Central memory CD8-positive, alpha-beta T cell (primary cell): Measurements from ENCODE around the gene MED12L.
A peak's percentile ranks its signal among the peaks of the same experiment; 100 is the strongest.

Experiments
- ATAC-seq: fragments of 150-1000 bp; cut with Tn5 transposase; replicated peaks from 2 replicates; pipeline ENCODE4 v1.10.0; 2022; ENCODE audit warnings: mild to moderate bottlenecking, moderate FRiP score, moderate number of reproducible peaks; ENCODE audit not compliant: poor library complexity, severe bottlenecking; ENCODE audit errors: extremely low read depth
- DNase-seq, 2 donors: peaks; one replicate each; pipeline ENCODE4 v3.0.0; 2021; ENCODE audit warnings: low spot score in 2 of 2
- H3K27ac Mint-ChIP-seq: one replicate; pipeline ENCODE4 v1.8.0; 2022; ENCODE audit warnings: low read depth, mild to moderate bottlenecking, moderate library complexity, mixed read lengths
- H3K27me3 Mint-ChIP-seq: one replicate; pipeline ENCODE4 v1.8.0; 2022; ENCODE audit warnings: mixed read lengths
- H3K36me3 Mint-ChIP-seq: one replicate; pipeline ENCODE4 v1.8.0; 2022; ENCODE audit warnings: mild to moderate bottlenecking, moderate library complexity, mixed read lengths; ENCODE audit not compliant: insufficient read depth
- H3K4me1 Mint-ChIP-seq: one replicate; pipeline ENCODE4 v1.8.0; 2022; ENCODE audit warnings: mixed read lengths
- H3K4me3 Mint-ChIP-seq: one replicate; pipeline ENCODE4 v1.8.0; 2022; ENCODE audit warnings: mild to moderate bottlenecking, moderate library complexity, mixed read lengths
- H3K9me3 Mint-ChIP-seq: one replicate; pipeline ENCODE4 v1.8.0; 2022; ENCODE audit warnings: mixed read lengths

MED12L gene

DNA sequence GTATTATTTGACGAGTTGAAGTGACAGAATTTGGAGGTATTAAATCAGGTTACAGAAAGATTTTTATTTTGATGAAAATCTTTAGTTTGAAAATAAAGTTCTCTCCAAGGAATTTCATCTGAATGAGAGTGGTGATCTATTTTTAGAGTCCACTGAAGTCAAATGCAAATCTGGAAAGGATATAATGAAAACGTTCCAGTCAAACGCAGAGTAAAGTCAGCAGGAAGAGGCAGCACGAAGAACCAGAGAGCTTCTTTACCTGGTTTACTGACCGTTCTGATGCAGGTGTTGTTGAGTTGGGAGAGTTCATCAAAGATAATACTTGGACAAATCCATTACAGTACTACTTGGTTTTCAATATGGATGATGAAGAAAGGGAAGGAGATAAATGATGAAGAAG is 184.2 kb downstream of the MED12L start:
- Mint-ChIP-seq H3K27me3 (no peaks in the 10 kb centered on the region), H3K36me3 (no peaks in the 10 kb centered on the region), H3K9me3 (no peaks in the 10 kb centered on the region), H3K27ac (no peak overlapping the region), H3K4me1 (peaks cover 10% of the 10 kb centered on the region), H3K4me3 (no peak overlapping the region)
- ATAC-seq: no peak
- no peak for DNase-seq

DNA sequence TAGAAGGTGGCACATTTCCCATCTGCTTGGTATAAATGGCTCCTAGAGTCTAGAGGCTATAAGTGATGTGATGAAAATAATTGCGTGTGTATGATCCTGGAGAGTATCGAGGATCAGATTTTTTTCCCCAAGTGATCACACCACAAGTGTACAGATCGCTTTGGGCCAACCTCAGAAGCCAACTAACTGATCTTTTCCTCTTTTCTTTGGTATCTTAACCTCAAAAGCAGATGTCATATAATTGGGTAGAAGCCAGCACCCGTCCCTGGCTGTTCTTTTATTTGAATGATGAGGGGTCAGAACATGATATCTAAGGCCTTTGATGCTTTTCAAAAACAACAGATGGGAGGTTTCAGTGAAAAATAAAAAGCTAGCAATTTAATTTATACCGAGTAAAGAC is 189.6 kb downstream of the MED12L start:
- H3K27ac Mint-ChIP-seq: no peak overlapping the region
- no peaks in the 10 kb centered on the region for H3K36me3 Mint-ChIP-seq
- no peaks in the 10 kb centered on the region for H3K27me3 Mint-ChIP-seq
- no peaks in the 10 kb centered on the region for H3K9me3 Mint-ChIP-seq
- no peak overlapping the region for H3K4me3 Mint-ChIP-seq
- ATAC-seq: no peak
- DNase-seq: no peak
- H3K4me1 Mint-ChIP-seq: peaks cover 19% of the 10 kb centered on the region

DNA sequence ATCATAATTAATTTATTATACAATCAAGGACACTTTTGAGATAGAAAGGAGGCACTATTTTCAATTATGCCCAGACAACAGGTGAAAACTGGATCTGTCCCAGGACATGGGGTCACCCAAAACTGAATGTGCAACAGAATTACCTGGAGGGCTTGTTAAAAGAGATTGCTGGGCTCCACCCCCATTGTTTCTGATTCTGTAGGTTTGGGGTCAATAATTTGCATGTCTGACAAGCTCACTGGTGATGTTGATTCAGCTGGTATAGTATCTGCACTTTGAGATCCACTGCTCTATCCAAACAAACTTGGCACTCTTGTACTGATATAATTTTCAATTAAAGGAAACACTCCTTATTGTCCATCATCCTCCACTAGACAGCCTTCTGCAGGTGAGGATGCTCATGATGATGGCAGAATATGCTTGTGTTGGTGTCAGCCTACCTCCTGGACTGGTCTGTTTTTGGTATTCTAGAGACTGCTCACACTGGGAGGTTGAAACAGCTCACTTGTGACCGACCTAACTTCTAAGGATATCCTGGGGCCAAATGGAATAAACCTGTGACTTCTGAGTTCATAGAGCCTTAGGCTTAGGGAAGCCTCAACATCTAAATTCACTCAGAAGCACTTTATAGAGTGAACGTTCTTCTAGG is 190.7 kb downstream of the MED12L start:
- no peak overlapping the region for H3K4me3 Mint-ChIP-seq
- H3K27me3 Mint-ChIP-seq: no peaks in the 10 kb centered on the region
- H3K4me1 Mint-ChIP-seq: peaks cover 19% of the 10 kb centered on the region
- H3K27ac Mint-ChIP-seq: peak overlapping the region; percentile 16
- no peak for ATAC-seq
- no peak for DNase-seq
- no peaks in the 10 kb centered on the region for H3K36me3 Mint-ChIP-seq
- no peaks in the 10 kb centered on the region for H3K9me3 Mint-ChIP-seq

DNA sequence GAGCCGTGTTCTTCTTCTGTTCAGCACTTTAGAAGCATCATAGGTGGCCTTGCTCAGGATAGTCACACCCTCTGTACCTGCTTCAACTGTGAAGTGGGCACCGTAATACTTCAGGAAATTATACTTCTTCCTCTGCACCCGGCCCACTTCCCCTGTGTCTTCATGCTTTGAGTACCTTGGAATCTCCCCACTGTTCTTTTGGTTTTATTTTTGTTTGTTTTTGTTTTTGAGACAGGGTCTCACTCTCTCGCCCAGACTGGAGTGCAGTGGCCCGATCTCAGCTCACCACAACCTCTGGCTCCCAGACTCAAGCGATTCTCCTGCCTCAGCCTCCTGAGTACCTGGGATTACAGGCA is 191.2 kb downstream of the MED12L start:
- Mint-ChIP-seq H3K27me3 (no peaks in the 10 kb centered on the region), H3K27ac (peak overlapping the region; percentile 16), H3K36me3 (no peaks in the 10 kb centered on the region), H3K4me3 (peak overlapping the region; percentile 50), H3K4me1 (peaks cover 19% of the 10 kb centered on the region), H3K9me3 (no peaks in the 10 kb centered on the region)
- DNase-seq: peak in 1 of 2 donors; percentile 14
- ATAC-seq: peak; percentile 75

DNA sequence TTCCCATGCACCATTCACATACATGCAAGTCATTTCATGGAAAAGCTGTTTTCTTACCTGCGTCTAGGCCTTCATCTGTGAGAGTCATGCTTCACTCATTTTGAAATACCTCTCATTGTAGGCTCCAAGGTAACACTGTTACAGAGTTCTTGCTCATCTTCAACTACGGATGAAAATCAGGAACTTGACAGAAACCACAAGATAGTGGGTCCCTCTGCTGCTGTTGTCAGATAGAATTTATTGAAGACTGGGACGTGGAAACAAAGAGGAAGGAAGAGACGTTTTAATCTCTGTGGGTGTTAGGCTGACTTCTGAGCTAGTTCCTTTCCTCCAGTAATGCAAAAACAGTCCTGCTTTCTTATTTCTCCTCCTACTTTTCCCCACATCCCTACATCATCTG is 192.8 kb downstream of the MED12L start, which contains the start of gene P2RY14:
Gene P2RY14 (minus strand): TSS at position 313 of the 400 bp plus-strand sequence. CDS start 64,226 bp downstream, outside the sequence.
- peaks cover 19% of the 10 kb centered on the region for H3K4me1 Mint-ChIP-seq
- DNase-seq: no peak
- no peak within 1 kb of the TSS for H3K4me3 Mint-ChIP-seq
- H3K27ac Mint-ChIP-seq: peak within 1 kb of the TSS; percentile 53
- H3K36me3 Mint-ChIP-seq: no peaks in the 10 kb centered on the region
- H3K9me3 Mint-ChIP-seq: no peaks in the 10 kb centered on the region
- H3K27me3 Mint-ChIP-seq: no peaks in the 10 kb centered on the region
- peak; percentile 41 for ATAC-seq

DNA sequence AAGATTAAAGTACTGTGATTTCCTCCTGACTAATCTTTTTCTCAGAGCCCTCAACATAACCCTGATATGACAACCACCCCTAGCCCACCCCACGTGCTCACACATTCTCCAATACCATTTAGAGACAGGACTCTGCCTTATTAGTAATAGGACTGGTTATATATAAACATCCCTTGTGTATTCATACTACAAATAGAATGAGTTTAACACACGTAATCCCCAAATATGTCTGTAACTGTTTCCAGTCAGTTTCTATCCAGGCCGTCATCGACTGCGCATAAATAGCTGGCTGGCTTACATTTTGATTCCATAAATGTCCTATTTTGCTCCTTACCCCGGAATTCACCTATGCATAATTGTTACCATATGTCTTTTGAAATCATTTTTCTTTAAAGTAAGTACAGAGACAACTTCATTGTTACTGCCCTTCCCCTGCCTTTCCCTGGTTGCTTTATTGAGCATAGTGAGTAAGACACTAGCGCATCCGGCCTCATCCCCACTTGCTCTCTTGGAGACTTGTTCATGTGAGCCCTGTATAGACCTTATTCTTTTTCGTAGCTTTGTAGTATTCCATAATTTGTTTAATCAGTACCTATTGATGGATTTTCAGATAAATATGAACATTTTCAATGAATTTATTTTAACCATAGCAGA is 196.3 kb downstream of the MED12L start:
- Mint-ChIP-seq H3K4me1 (peaks cover 11% of the 10 kb centered on the region), H3K9me3 (no peaks in the 10 kb centered on the region), H3K36me3 (no peaks in the 10 kb centered on the region), H3K27ac (no peak overlapping the region), H3K4me3 (no peak overlapping the region), H3K27me3 (no peaks in the 10 kb centered on the region)
- no peak for DNase-seq
- ATAC-seq: no peak

DNA sequence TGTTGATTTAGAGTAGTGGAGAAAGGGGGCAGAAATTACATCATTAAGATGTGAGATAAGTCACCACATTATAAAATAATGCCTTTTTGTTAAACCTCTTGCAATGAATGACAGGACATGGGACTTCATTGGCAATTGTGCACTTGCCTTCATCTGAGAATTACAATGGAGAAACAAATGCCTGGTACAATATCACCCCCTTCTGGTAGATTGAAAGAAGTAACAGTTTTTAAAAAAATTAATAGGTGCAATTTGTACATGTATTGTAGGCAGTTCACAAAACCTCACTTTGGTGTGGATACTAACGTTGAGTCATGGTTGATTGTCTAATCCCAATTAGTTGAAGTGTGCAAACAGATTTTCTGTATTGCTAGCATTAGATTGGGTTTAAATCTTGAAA is 197.5 kb downstream of the MED12L start:
- no peaks in the 10 kb centered on the region for H3K27me3 Mint-ChIP-seq
- no peaks in the 10 kb centered on the region for H3K36me3 Mint-ChIP-seq
- peaks cover 9% of the 10 kb centered on the region for H3K4me1 Mint-ChIP-seq
- H3K4me3 Mint-ChIP-seq: no peak overlapping the region
- DNase-seq (no peak), ATAC-seq (no peak)
- no peak overlapping the region for H3K27ac Mint-ChIP-seq
- no peaks in the 10 kb centered on the region for H3K9me3 Mint-ChIP-seq

DNA sequence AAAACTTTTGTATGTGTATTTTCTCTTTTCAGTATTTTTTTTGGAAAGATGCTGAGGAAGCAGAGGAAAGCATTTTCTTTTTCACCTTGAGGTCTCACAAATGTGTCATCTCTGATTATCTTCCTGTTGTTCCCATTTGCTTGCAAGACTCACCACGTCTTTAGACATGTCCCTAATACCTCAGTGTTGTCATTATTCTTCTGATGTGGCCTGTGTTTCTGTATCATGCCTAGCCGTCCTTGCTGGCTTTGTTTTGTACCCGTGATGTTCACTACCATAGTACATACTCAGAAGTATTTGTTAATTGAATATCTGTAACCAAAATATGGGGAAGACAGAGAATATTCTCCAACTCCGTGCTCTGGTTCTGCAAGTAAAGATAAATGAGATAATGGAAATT is 197.9 kb downstream of the MED12L start:
- H3K4me1 Mint-ChIP-seq: peaks cover 6% of the 10 kb centered on the region
- H3K27me3 Mint-ChIP-seq: no peaks in the 10 kb centered on the region
- ATAC-seq (no peak), DNase-seq (no peak)
- no peak overlapping the region for H3K27ac Mint-ChIP-seq
- H3K9me3 Mint-ChIP-seq: no peaks in the 10 kb centered on the region
- H3K4me3 Mint-ChIP-seq: no peak overlapping the region
- no peaks in the 10 kb centered on the region for H3K36me3 Mint-ChIP-seq

DNA sequence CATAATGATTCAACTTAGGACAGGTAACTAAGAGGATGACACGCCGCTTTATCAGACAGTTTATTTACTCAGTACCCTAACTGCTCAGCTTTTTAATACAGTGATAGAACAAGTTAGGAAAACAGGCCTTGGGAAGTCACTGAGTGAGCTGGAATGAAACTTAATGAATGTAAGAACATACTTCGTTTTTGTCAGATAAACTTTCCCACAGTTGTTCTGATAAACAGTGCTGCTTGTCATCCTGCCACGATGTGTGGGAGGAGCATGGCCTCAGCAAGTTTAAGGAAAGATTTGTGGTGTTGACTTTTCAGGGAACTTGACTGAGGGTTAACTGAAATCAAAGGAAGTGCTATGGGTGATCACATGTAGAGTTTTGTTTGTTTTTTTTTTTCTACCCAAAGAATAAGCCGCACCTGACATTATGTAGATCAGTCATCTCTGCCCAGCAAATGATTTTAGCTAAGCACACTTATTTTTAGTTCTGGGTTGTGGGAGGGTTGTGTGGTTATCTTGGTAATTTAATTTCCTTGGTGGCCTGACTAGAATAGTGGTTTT is 198.5 kb downstream of the MED12L start:
- ATAC-seq: peak; percentile 21
- no peaks in the 10 kb centered on the region for H3K27me3 Mint-ChIP-seq
- H3K4me1 Mint-ChIP-seq: peaks cover under 1% of the 10 kb centered on the region
- no peak overlapping the region for H3K4me3 Mint-ChIP-seq
- H3K9me3 Mint-ChIP-seq: no peaks in the 10 kb centered on the region
- DNase-seq: no peak
- H3K27ac Mint-ChIP-seq: no peak overlapping the region
- no peaks in the 10 kb centered on the region for H3K36me3 Mint-ChIP-seq

DNA sequence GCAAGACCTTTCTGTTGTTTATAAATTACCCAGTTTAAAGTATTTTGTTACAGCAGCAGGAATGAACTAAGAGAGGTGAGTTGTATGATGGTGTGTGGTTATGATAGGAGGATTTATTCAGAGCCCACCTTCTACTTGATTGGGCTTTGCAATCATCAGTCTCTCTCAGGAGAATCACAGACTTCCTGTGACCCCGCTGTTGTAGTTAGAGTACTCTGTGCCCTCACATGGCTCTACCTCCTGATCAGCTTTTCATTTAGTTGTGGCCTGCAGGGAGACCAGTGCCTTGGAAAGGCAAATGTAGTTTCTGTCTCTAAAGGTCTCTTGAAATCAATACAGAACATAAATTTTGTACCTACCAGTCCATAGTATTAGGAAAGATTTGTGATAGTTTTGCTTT is 200.5 kb downstream of the MED12L start:
- no peaks in the 10 kb centered on the region for H3K9me3 Mint-ChIP-seq

DNA sequence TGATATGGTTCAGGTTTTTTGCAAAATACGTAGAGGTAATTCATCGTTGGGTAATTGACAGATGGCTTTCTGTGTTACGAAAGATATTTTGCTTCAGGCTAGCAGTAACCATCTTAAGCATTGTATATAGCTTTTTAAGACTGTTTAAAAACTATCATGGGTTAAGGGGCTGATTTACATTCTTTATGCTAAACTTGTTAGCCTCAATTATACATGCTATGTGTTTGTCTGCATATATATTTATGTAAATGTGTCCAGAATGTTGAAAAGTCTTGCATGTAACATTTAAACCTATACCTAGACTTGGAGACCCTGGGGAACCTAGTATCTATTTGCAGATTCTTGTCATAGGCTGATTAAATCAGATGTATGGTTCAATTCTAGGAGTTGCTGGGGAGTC is 204.0 kb downstream of the MED12L start:
- ATAC-seq: no peak
- Mint-ChIP-seq H3K36me3 (peaks cover 2% of the 10 kb centered on the region), H3K9me3 (no peaks in the 10 kb centered on the region), H3K27ac (no peak overlapping the region), H3K4me3 (no peak overlapping the region), H3K4me1 (no peaks in the 10 kb centered on the region), H3K27me3 (peaks cover 29% of the 10 kb centered on the region)
- DNase-seq: no peak

More for the DNA sequence above, 200.5 kb downstream of the MED12L start:
- Mint-ChIP-seq H3K4me3 (no peak overlapping the region), H3K27ac (no peak overlapping the region), H3K36me3 (peaks cover under 1% of the 10 kb centered on the region), H3K27me3 (no peaks in the 10 kb centered on the region), H3K4me1 (no peaks in the 10 kb centered on the region)
- no peak for DNase-seq
- no peak for ATAC-seq

DNA sequence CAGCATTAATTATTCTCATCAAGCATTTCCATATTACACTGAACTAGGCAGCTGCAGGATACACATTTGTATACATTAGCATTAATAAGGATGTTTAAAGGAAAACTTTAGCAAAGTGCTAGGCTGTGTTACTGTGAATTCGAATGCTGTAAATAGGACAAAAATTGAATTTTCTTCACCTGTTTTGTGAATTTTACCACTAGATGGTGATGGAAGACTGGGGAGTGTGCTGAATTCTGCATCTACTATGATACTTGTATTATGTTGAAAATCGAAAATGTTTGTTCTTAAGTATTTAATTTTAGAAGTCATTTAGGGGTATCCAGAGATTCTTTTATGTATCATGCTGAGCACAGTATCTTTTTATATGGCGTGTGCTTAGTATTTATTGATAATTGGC is 205.2 kb downstream of the MED12L start:
- Mint-ChIP-seq H3K27ac (no peak overlapping the region), H3K36me3 (peaks cover 2% of the 10 kb centered on the region), H3K9me3 (no peaks in the 10 kb centered on the region), H3K4me3 (no peak overlapping the region), H3K4me1 (no peaks in the 10 kb centered on the region), H3K27me3 (peaks cover 39% of the 10 kb centered on the region)
- ATAC-seq (no peak), DNase-seq (no peak)

DNA sequence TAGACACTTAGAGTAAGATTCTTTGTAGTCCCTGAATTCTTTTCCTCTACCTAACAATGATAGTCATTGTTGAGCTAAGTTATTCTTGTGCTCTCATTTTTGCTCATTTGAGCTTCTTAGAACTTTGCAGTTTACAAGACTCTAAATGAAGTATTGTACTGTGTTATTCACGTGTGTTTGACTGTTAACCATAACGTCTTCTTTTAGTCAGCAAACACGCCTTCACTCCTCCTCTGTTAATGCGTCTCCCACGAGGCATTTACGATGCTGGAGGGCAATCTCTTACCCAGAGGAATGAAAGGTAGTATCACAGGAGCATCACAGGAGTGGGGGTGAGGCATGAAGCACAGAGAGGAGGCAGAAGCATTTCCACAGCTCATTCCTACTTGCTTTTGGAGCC is 207.7 kb downstream of the MED12L start:
- DNase-seq: no peak
- Mint-ChIP-seq H3K4me3 (no peak overlapping the region), H3K27ac (no peak overlapping the region), H3K36me3 (peaks cover 2% of the 10 kb centered on the region), H3K9me3 (no peaks in the 10 kb centered on the region), H3K4me1 (no peaks in the 10 kb centered on the region), H3K27me3 (peaks cover 41% of the 10 kb centered on the region)
- no peak for ATAC-seq
